GM10847 (cell line): ENCODE results near the gene EXOSC3.

Source experiments
- POLR2A ChIP-seq: IDR thresholded peaks from 2 replicates; pipeline ENCODE4 v1.6.1; 2011; ENCODE audit not compliant: insufficient read length; ENCODE audit errors: extremely low read depth

Gene EXOSC3

GRCh38 chr9:37784616-37785483 is at the start of gene EXOSC3:
TSS of gene EXOSC3 (minus strand) at chr9:37785064. CDS start at chr9:37785044, 20 bp downstream.
- TF ChIP-seq POLR2A, result peak; percentile 95

- TF ChIP-seq POLR2A, result no peak
These were observed 42.8 kb upstream of the EXOSC3 start for GRCh38 chr9:37827483-37828165.

- TF ChIP-seq POLR2A, result no peak
These were observed 35.3 kb upstream of the EXOSC3 start for GRCh38 chr9:37820142-37820541.

- TF ChIP-seq POLR2A, result no peak
These were observed 34.0 kb upstream of the EXOSC3 start for GRCh38 chr9:37818849-37819248.

- TF ChIP-seq POLR2A, result no peak
These were observed 28.0 kb upstream of the EXOSC3 start for GRCh38 chr9:37812773-37813379.

- TF ChIP-seq POLR2A, result no peak
These were observed 27.1 kb upstream of the EXOSC3 start for GRCh38 chr9:37811906-37812476.

GRCh38 chr9:37806271-37806670 is 21.4 kb upstream of the EXOSC3 start:
- TF ChIP-seq POLR2A, result no peak

GRCh38 chr9:37801959-37802711 is 17.3 kb upstream of the EXOSC3 start:
- TF ChIP-seq POLR2A, result no peak

- no peak for TF ChIP-seq POLR2A
These were observed 16.5 kb upstream of the EXOSC3 start for GRCh38 chr9:37801287-37801850.

GRCh38 chr9:37800631-37801286 is 15.9 kb upstream of the EXOSC3 start, which contains the start of gene DCAF10:
TSS of gene DCAF10 (plus strand) at chr9:37800797. CDS start at chr9:37800867, 70 bp downstream.
- peak; percentile 56 for TF ChIP-seq POLR2A

GRCh38 chr9:37798677-37799076 is 13.8 kb upstream of the EXOSC3 start:
- TF ChIP-seq POLR2A, result no peak

- no peak for TF ChIP-seq POLR2A
These were observed 11.4 kb upstream of the EXOSC3 start for GRCh38 chr9:37796232-37796631.

- no peak for TF ChIP-seq POLR2A
These were observed 7.3 kb upstream of the EXOSC3 start for GRCh38 chr9:37792122-37792521.

GRCh38 chr9:37790096-37790495 is 5.2 kb upstream of the EXOSC3 start:
- TF ChIP-seq POLR2A, result no peak
